ENCODE measurements around the gene TMEM161B.
"Not testable (repeated sequence)": the region's sequence is repeated elsewhere in the genome, so short reads cannot be mapped to it uniquely, and the experiment has no call there.

The TMEM161B gene

GRCh38 chr5:88248743-88249540 is 19.7 kb downstream of the TMEM161B start:
- no peak for DNase-seq (ENCODE audit: low read depth)

GRCh38 chr5:88248094-88248493 is 20.6 kb downstream of the TMEM161B start:
- DNase-seq (ENCODE audit: low read depth) = no peak

GRCh38 chr5:88245893-88246244 is 22.8 kb downstream of the TMEM161B start:
- no peak for DNase-seq (ENCODE audit: low read depth)

GRCh38 chr5:88245241-88245892 is 23.3 kb downstream of the TMEM161B start:
- no peak for DNase-seq (ENCODE audit: low read depth)

DNA sequence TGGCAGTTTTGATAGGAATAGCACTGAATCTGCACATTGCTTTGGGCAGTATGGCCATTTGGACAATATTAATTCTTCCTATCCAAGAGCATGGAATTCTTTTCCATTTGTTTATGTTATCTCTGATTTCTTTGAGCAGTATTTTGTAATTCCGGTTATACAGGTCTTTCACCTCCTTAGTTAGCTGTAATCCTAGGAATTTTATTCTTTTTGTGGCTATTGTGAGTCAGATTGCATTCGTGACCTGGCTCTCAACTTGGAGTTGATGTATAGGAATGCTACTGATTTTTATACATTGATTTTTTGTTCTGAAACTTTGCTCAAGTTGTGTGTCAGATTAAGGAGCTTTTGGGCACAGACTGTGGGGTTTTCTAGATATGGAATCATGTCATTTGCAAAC is 24.0 kb downstream of the TMEM161B start:
- DNase-seq (ENCODE audit: low read depth) = no peak

GRCh38 chr5:88243493-88243892 is 25.2 kb downstream of the TMEM161B start:
- not testable (repeated sequence) for DNase-seq (ENCODE audit: low read depth)

DNA sequence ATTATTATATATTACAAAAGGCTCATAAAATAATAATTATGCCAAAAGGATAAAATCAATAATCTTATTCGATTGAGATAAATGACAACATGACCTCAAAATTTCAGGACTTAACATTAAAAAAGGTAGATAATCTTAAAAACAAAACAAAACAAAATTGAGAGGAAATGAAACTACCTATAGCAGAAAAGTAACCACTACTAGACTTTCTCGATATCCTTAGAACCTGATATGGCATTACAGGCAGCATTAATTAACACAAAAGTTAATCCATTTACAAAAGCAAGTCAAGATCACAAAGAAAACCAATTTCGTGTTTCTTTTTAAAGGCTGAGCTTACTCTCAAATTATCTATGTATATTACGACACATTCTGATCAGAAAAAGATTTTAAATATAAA is 29.9 kb downstream of the TMEM161B start:
- no peak for DNase-seq (ENCODE audit: low read depth)

GRCh38 chr5:88236866-88237642 is 31.6 kb downstream of the TMEM161B start:
- no peak for DNase-seq (ENCODE audit: low read depth)

DNA sequence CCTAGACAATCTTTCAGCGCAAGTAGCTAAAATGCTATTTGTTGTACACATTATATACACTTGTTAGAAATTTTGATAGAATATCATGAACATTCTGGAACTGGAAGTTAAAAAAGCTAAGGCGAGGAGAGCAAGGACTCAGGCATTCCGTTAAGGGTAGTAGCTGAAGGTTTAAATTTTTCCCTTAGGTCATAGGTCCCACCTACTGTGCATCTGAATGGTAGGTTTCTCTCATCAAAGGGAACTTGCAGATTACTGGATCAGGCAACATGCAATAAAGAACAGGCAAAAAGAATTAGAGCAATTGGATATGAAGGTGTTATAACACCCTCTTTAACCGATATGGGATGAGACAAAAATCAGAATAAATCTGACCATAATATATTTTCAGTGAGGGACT is 32.8 kb downstream of the TMEM161B start:
- no peak for DNase-seq (ENCODE audit: low read depth)

DNA sequence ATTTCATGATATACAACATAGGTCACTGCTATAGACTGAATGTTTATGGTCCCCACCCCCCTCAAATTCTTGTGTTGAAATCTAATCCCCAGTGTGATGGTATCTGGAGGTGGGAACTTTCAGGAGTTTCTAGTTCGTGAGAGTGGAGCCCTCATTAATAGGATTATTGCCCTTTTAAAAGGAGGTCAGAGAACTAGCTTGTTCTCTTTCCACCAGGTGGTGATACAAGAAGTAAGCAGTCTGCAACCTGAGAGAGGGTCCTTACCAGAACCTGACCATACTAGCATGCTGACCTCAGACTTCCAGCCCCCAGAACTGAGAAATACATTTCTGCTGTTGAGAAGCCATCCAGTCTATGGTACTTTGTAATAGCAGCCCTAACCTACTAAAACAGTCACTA is 33.3 kb downstream of the TMEM161B start:
- no peak for DNase-seq (ENCODE audit: low read depth)

GRCh38 chr5:88230546-88231066 is 38.0 kb downstream of the TMEM161B start:
- DNase-seq (ENCODE audit: low read depth) = no peak

GRCh38 chr5:88226881-88227450 is 41.7 kb downstream of the TMEM161B start:
- DNase-seq (ENCODE audit: low read depth) = no peak

DNA sequence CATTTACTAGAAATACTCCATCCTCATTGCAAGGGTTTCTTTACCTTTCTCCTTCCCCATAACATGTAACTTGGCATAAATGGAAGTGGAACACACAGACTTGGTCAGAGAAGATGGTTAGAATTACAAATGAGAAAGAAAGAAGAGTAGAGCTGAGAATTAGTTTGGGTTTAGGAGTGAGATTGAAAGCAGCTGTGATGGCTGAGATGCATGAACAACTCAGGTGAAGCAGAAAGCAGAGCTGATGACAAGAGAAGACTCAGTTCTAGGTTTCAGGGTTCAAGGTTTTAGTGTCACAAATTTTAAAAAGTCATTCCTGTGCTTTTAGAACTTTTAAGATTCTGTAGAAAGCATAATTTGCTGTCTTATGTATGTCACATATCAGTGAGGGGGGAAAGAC is 54.0 kb downstream of the TMEM161B start:
- no peak for DNase-seq (ENCODE audit: low read depth)

GRCh38 chr5:88207575-88207974 is 61.1 kb downstream of the TMEM161B start:
- DNase-seq (ENCODE audit: low read depth) = no peak

DNA sequence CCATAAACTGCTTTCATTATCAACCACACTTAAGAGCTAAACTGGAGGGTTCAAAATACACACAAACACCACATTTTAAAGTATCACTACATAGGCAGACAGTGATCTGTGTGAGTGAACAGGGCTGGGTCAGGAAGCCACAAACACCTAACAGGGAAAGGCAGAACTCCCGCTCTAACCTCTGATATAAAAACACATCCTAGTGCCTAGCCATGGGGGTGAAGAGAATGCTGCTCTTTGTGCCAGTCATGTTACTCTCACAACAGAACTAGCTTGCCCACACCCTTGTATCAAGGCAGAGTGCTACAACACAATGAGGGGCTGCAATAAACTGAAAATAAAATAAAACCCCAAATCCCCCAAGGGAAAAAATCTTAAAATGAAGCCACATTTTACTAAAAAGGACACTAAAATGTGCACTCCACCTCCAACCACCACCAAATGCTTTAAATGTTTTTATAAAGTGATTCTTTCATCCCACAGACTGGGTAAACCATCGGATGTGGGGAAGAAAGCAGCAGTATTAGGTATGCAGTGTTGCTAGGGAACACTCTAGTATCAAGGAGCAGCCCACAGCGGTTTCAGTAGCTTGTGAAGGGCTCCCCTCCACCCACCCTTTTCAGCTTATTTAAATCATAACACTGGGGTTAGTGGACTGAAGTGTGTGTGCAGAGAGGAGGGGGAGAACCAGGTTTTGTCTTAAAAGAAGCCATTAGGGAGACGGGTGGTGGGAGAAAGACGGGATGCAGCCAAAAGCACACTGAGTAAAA is 64.5 kb downstream of the TMEM161B start:
- DNase-seq (ENCODE audit: low read depth) = no peak

- DNase-seq (ENCODE audit: low read depth) = no peak
Observed at GRCh38 chr5:88195636-88196035, 73.0 kb downstream of the TMEM161B start.

DNA sequence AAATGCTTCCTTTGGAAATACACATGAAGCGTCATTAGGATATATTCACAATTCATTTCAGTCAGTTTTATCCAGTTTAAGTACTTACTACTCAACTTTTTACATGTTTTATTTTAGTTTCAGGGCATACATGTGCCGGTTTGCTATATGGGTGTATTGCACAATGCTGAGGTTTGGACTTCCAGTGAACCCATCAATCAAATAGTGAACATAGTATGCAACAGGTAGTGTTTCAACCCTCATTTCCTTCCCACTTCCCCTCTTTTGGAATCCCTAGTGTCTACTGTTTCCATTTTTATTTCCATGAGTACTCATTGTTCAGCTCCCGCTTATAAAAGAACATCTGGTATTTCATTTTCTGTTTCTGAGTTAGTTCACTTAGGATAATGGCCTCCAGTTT is 74.7 kb downstream of the TMEM161B start:
- no peak for DNase-seq (ENCODE audit: low read depth)

DNA sequence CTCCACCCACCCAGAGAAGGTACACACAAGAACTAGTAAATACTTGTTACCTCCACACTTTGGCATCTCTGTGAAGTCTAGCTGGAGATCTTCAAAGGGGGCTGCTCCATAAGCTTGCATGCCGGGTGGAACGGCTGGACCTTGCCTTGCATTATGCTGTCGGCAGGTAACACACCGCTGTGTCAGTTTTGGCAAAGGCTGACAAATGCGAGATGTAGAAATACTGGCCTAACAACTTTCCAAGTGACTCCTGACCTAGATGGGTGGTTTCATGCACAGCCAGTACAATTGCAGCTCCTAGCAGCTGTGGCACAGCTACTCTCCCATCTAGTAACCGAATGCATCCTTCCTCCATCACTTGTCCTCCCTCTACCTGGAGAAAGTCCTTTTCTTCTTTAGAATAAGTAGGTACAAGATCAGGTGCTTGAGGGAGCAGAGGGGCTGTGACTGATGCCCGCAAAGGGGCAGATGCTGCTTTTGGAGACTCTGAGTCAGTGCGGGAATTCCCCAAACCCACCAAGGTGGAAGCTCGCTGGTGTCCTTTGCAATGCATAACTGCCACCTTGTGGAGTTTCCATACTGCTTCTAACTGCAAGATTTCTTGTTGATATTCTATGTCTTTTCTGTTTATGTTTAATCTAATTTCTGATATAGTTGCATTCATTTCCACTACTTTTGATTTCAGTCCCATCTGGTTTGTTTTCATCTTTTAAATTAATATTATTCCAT is 78.4 kb downstream of the TMEM161B start:
- DNase-seq (ENCODE audit: low read depth) = no peak

GRCh38 chr5:88189484-88189883 is 79.2 kb downstream of the TMEM161B start:
- not testable (repeated sequence) for DNase-seq (ENCODE audit: low read depth)

- DNase-seq (ENCODE audit: low read depth) = no peak
Observed at GRCh38 chr5:88188458-88189132, 80.0 kb downstream of the TMEM161B start.
